Ovary (tissue), 3 donors: ENCODE results near the gene MFF.

ENCODE experiments used
- CTCF ChIP-seq, 3 donors: fragments of 450-650 bp in 2 of 3; fragments of 200-600 bp in 1 of 3; IDR thresholded peaks; one replicate each; pipeline versions ENCODE4 v1.5.1 to v1.8.0; 2016 to 2022; ENCODE audit warnings: antibody characterized with exemption in 3 of 3, mild to moderate bottlenecking in 1 of 3
- POLR2A ChIP-seq: fragments of 450-650 bp; IDR thresholded peaks from one replicate; pipeline ENCODE4 v1.6.1; 2017; ENCODE audit warnings: antibody characterized with exemption, mild to moderate bottlenecking, moderate library complexity
- donor health status: DM: no; HTN: no; CAD: no.

DNA sequence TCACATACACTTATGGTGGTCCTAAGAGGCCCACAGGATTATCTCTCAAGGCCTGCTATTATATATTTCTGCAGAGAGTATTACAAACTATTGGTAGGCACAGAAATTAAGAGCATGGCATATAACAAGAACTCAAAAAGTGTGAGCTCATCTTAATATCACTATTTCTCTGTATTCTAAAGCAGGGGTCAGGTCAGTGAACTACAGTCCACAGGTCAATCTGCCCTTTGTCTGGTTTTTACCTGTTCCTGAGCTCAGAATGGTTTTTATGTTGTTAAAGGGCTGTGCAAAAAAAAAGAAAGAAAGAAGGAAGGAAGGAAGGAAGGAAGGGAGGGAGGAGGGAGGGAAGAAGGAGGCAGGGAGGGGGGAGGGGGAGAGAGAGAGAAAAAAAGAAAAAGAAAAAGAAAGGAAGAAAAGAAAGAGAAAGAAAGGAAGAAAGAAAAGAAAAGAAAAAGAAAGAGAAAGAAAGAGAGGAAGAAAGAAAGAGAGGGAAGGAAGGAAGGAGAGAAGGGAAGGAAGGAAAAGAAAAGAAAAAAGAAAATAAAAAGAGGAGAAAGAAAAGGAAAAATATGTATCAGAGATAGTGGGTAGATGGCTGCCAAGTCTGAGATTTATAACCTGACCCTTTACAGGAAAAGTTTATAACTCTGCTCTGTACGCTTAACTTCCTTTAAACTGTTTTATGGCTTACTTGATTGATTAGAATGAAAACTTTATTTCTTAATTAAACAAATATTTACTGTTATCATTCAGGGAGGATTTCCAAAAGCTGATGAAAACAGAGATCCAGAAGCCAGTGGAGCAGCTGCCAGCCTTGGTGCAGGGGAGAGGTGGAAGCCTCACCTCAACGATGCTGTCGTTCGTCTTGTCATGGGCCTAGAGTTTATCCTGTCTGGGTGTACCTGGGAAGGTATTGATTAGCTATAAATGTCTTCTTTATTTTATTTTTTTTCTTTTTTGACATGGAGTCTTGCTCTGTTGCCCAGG is 73.9 kb downstream of the MFF start:
- TF ChIP-seq CTCF (IDR thresholded peaks at IDR 0.05) (no peak), POLR2A (no peak)
